RWPE1 (cell line): ENCODE measurements around the gene CTBP2.

Source experiments
- CTCF ChIA-PET: fragments of 350-600 bp; sonication (Branson Sonifier 250); formaldehyde crosslinking; extraction: SDS; loops from one replicate; lab custom pipeline; 2021; lab: Yijun Ruan, JAX
- POLR2A ChIA-PET: fragments of 400-600 bp; formaldehyde crosslinking; extraction: SDS; loops from one replicate; lab custom pipeline; 2020; ENCODE audit warnings: antibody characterized with exemption; ENCODE audit not compliant: low non-redundant PET; lab: Yijun Ruan, JAX
- DNase-seq: peaks from one replicate; pipeline ENCODE4 v3.0.0; 2012; ENCODE audit warnings: low spot score
- H3K27ac ChIP-seq: fragments of 450-650 bp; 2 replicates; pipeline ENCODE4 v1.5.1; 2017
- CTCF ChIP-seq: fragments of 450-650 bp; conservative IDR thresholded peaks from 2 replicates; pipeline ENCODE4 v1.5.1; 2017; ENCODE audit warnings: low read depth, mild to moderate bottlenecking

Gene CTBP2

GRCh38 chr10:125203186-125203800, 42.9 kb upstream of the CTBP2 start:
- DNase-seq: no peak
- ChIA-PET POLR2A (no interaction called here), CTCF (interaction anchor here (0.6 kb wide), 2 partner anchors 13 to 21 kb away, joined by 4 read pairs; no protein-coding TSS in a partner anchor)
- TF ChIP-seq CTCF: no peak
- no peak overlapping the region for H3K27ac ChIP-seq

GRCh38 chr10:125201791-125202622, 41.6 kb upstream of the CTBP2 start:
- ChIA-PET POLR2A (no interaction called here), CTCF (interaction anchor here (0.6 to 1.0 kb wide), 3 partner anchors 11 to 344 kb away, joined by 3 read pairs; no protein-coding TSS in a partner anchor)

GRCh38 chr10:125201108-125201524, 40.8 kb upstream of the CTBP2 start:
- H3K27ac ChIP-seq: no peak overlapping the region
- no peak for TF ChIP-seq CTCF
- ChIA-PET POLR2A (interaction anchor here (0.7 kb wide), 1 partner anchor 663 kb away, joined by 3 read pairs; no protein-coding TSS in a partner anchor), CTCF (interaction anchor here (0.6 to 1.0 kb wide), 3 partner anchors 10 to 345 kb away, joined by 3 read pairs; no protein-coding TSS in a partner anchor)
- DNase-seq: peak; percentile 77

More at GRCh38 chr10:125201791-125202622, 41.6 kb upstream of the CTBP2 start:
- no peak for TF ChIP-seq CTCF
- H3K27ac ChIP-seq: no peak overlapping the region
- no peak for DNase-seq

GRCh38 chr10:125200396-125200795, 40.0 kb upstream of the CTBP2 start:
- DNase-seq: no peak
- ChIA-PET CTCF (no interaction called here), POLR2A (interaction anchor here (0.7 kb wide), 1 partner anchor 662 kb away, joined by 3 read pairs; no protein-coding TSS in a partner anchor)
- no peak for TF ChIP-seq CTCF
- H3K27ac ChIP-seq: no peak overlapping the region

- CTCF ChIA-PET: no interaction called here
- no peak overlapping the region for H3K27ac ChIP-seq
- POLR2A ChIA-PET: no interaction called here
- no peak for TF ChIP-seq CTCF
- no peak for DNase-seq
These were observed 38.9 kb upstream of the CTBP2 start for GRCh38 chr10:125199270-125199669.

GRCh38 chr10:125194814-125195213, 34.5 kb upstream of the CTBP2 start:
- ChIA-PET POLR2A (no interaction called here), CTCF (interaction anchor here (0.6 kb wide), 1 partner anchor 41 kb away, joined by 4 read pairs; no protein-coding TSS in a partner anchor)
- no peak for DNase-seq
- no peak for TF ChIP-seq CTCF
- H3K27ac ChIP-seq: no peak overlapping the region
